ENCODE measurements around the gene GAPVD1. TPM values are rescaled to one million over a fixed set of nuclear protein-coding genes. Genes with fewer than 3 reads are reported as not detected.

GAPVD1 gene
- total RNA-seq, 4 donors from 2014 or later, result 43.6 to 80.9 (median 65.6) TPM

- no peak for DNase-seq
- H3K36me3 ChIP-seq, result peaks cover 0 to 72% (median 3%) of the 10 kb centered on the region in 3 donors
These were observed 84.6 kb downstream of the GAPVD1 start for GRCh38 chr9:125346080-125346732.

GRCh38 chr9:125355601-125356000, 94.0 kb downstream of the GAPVD1 start:
- no peaks in the 10 kb centered on the region for H3K4me1 ChIP-seq
- TF ChIP-seq POLR2A (IDR thresholded peaks at IDR 0.05) (no peak), CTCF (IDR thresholded peaks at IDR 0.05) (no peak)
- H3K4me3 ChIP-seq, result no peak overlapping the region
- no peaks in the 10 kb centered on the region for H3K27me3 ChIP-seq
- no peaks in the 10 kb centered on the region for H3K9me3 ChIP-seq
- H3K36me3 ChIP-seq, result peaks cover 0 to 97% (median 0%) of the 10 kb centered on the region in 3 donors
- DNase-seq, result no peak
- no peak overlapping the region for H3K27ac ChIP-seq

More at GRCh38 chr9:125346080-125346732, 84.6 kb downstream of the GAPVD1 start:
- no peaks in the 10 kb centered on the region for H3K27me3 ChIP-seq
- H3K9me3 ChIP-seq, result no peaks in the 10 kb centered on the region
- H3K4me3 ChIP-seq, result no peak overlapping the region
- no peak overlapping the region for H3K27ac ChIP-seq
- TF ChIP-seq POLR2A (IDR thresholded peaks at IDR 0.05), result no peak
- TF ChIP-seq CTCF (IDR thresholded peaks at IDR 0.05), result no peak
- no peaks in the 10 kb centered on the region for H3K4me1 ChIP-seq

GRCh38 chr9:125356032-125356431, 94.4 kb downstream of the GAPVD1 start:
- Histone ChIP-seq H3K27me3 (no peaks in the 10 kb centered on the region), H3K9me3 (no peaks in the 10 kb centered on the region), H3K27ac (no peak overlapping the region), H3K4me1 (no peaks in the 10 kb centered on the region), H3K4me3 (no peak overlapping the region), H3K36me3 (peaks cover 0 to 97% (median 0%) of the 10 kb centered on the region in 3 donors)
- TF ChIP-seq POLR2A (IDR thresholded peaks at IDR 0.05) (no peak), CTCF (IDR thresholded peaks at IDR 0.05) (no peak)
- no peak for DNase-seq

- Histone ChIP-seq H3K27ac (no peak overlapping the region), H3K36me3 (peaks cover 0 to 96% (median 0%) of the 10 kb centered on the region in 3 donors), H3K4me3 (no peak overlapping the region), H3K27me3 (no peaks in the 10 kb centered on the region), H3K9me3 (no peaks in the 10 kb centered on the region), H3K4me1 (no peaks in the 10 kb centered on the region)
- no peak for TF ChIP-seq POLR2A (IDR thresholded peaks at IDR 0.05)
- TF ChIP-seq CTCF (IDR thresholded peaks at IDR 0.05), result no peak
- DNase-seq, result no peak
These were observed 97.4 kb downstream of the GAPVD1 start for GRCh38 chr9:125359011-125359410.

- no peaks in the 10 kb centered on the region for H3K27me3 ChIP-seq
- H3K4me1 ChIP-seq, result no peaks in the 10 kb centered on the region
- H3K4me3 ChIP-seq, result no peak overlapping the region
- peaks cover 0 to 83% (median 0%) of the 10 kb centered on the region in 3 donors for H3K36me3 ChIP-seq
- no peaks in the 10 kb centered on the region for H3K9me3 ChIP-seq
- TF ChIP-seq CTCF (IDR thresholded peaks at IDR 0.05), result no peak
- no peak for TF ChIP-seq POLR2A (IDR thresholded peaks at IDR 0.05)
- no peak for DNase-seq
- no peak overlapping the region for H3K27ac ChIP-seq
These were observed 99.0 kb downstream of the GAPVD1 start for GRCh38 chr9:125360601-125361000.
